ENCODE measurements around the gene PLA2G4A. TPM values are rescaled to one million over a fixed set of nuclear protein-coding genes. Genes with fewer than 3 reads are reported as not detected.

Gene PLA2G4A
- total RNA-seq, 2 experiments from 2014 or later, result not detected

DNA sequence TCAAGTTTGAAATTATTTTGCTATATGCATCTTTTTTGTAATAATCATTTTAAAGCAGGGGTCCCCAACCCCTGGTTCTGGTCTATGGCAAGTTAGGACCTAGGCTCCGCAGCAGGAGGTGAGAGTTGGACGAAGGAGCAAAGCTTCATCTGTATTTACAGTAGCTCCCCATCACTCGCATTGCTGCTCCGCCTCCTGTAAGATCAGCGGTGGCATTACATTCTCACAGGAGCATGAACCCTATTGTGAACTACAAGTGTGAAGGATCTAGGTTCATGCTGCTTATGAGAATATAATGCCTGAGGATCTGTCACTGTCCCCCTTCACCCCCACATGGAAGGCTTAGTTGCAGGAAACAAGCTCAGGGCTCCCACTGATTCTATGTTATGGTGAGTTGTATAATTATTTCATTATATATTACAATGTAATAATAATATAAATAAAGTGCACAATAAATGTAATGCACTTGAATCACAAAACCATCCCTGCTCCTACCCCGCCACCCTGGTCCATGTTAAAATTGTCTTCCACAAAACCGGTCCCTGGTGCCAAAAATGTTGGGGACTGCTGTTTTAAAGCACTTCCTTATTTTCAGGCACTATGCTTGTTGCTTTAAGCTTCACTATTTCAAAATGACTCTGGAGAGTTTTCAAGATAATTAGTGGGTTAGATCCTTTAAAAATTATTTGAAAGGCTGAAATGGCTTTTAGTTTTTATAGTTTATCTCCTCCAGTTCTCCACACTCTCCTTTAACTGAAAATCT lies 74.8 kb downstream of the PLA2G4A start:
- ATAC-seq (ENCODE audit: poor library complexity) (no peak), DNase-seq (no peak)
- TF ChIP-seq, protein P1, sequence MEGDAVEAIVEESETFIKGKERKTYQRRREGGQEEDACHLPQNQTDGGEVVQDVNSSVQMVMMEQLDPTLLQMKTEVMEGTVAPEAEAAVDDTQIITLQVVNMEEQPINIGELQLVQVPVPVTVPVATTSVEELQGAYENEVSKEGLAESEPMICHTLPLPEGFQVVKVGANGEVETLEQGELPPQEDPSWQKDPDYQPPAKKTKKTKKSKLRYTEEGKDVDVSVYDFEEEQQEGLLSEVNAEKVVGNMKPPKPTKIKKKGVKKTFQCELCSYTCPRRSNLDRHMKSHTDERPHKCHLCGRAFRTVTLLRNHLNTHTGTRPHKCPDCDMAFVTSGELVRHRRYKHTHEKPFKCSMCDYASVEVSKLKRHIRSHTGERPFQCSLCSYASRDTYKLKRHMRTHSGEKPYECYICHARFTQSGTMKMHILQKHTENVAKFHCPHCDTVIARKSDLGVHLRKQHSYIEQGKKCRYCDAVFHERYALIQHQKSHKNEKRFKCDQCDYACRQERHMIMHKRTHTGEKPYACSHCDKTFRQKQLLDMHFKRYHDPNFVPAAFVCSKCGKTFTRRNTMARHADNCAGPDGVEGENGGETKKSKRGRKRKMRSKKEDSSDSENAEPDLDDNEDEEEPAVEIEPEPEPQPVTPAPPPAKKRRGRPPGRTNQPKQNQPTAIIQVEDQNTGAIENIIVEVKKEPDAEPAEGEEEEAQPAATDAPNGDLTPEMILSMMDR (IDR thresholded peaks at IDR 0.05), result no peak
- Histone ChIP-seq H3K27ac (ENCODE audit: low read depth in 1 of 2, low read length in 2 of 2) (no peak overlapping the region), H3K4me3 (ENCODE audit: low read length) (no peak overlapping the region), H3K4me1 (ENCODE audit: insufficient read depth, low read length) (no peaks in the 10 kb centered on the region), H3K27me3 (ENCODE audit: control insufficient read depth in 1 of 2, insufficient read depth in 2 of 2, low read length in 2 of 2) (no peaks in the 10 kb centered on the region), H3K36me3 (ENCODE audit: insufficient read depth, low read length) (no peaks in the 10 kb centered on the region), H3K9me3 (ENCODE audit: control insufficient read depth in 1 of 2, insufficient read depth in 1 of 2, low read length in 2 of 2) (no peaks in the 10 kb centered on the region)
- H3K9me3 Mint-ChIP-seq, result no peaks in the 10 kb centered on the region
- CTCF ChIA-PET, result no interaction called here
- no peaks in the 10 kb centered on the region for H3K4me1 Mint-ChIP-seq (ENCODE audit: low read depth)
- no peak overlapping the region for H3K4me3 Mint-ChIP-seq
- H3K27me3 Mint-ChIP-seq, result no peaks in the 10 kb centered on the region
- POLR2A ChIA-PET, result no interaction called here
- no peaks in the 10 kb centered on the region for H3K36me3 Mint-ChIP-seq (ENCODE audit: low read depth)
- H3K27ac Mint-ChIP-seq, result no peak overlapping the region
- intact Hi-C loops (cut with DNase I, micrococcal nuclease), result no loop called here

DNA sequence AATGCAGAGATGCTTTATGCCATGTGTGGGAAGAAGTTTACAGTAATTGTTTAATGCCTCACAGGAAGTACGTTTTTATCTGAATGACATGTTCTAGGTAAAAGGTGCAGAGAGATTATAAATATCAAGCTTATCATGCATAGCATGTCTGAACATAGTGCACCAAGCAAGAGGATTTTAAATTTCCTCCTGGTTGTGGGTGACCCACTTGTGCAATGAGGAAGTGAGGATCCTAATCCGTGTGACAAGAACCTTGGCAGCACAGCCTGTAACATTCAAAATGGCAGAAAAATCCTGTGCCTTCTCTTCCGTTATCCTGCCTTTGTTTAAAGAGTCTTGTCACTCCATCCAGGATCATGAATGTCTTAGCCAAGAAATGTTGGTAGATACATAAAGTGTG lies 75.6 kb downstream of the PLA2G4A start:
- Histone ChIP-seq H3K4me1 (ENCODE audit: insufficient read depth, low read length) (no peaks in the 10 kb centered on the region), H3K27ac (ENCODE audit: low read depth in 1 of 2, low read length in 2 of 2) (no peak overlapping the region), H3K9me3 (ENCODE audit: control insufficient read depth in 1 of 2, insufficient read depth in 1 of 2, low read length in 2 of 2) (no peaks in the 10 kb centered on the region), H3K4me3 (ENCODE audit: low read length) (no peak overlapping the region), H3K27me3 (ENCODE audit: control insufficient read depth in 1 of 2, insufficient read depth in 2 of 2, low read length in 2 of 2) (no peaks in the 10 kb centered on the region), H3K36me3 (ENCODE audit: insufficient read depth, low read length) (no peaks in the 10 kb centered on the region)
- H3K36me3 Mint-ChIP-seq (ENCODE audit: low read depth), result no peaks in the 10 kb centered on the region
- no peaks in the 10 kb centered on the region for H3K4me1 Mint-ChIP-seq (ENCODE audit: low read depth)
- no peak overlapping the region for H3K27ac Mint-ChIP-seq
- CTCF ChIA-PET, result no interaction called here
- H3K9me3 Mint-ChIP-seq, result no peaks in the 10 kb centered on the region
- intact Hi-C loops (cut with DNase I, micrococcal nuclease), result no loop called here
- no peak for ATAC-seq (ENCODE audit: poor library complexity)
- POLR2A ChIA-PET, result no interaction called here
- no peaks in the 10 kb centered on the region for H3K27me3 Mint-ChIP-seq
- TF ChIP-seq, protein P1 (IDR thresholded peaks at IDR 0.05), result no peak
- DNase-seq, result no peak
- H3K4me3 Mint-ChIP-seq, result no peak overlapping the region

DNA sequence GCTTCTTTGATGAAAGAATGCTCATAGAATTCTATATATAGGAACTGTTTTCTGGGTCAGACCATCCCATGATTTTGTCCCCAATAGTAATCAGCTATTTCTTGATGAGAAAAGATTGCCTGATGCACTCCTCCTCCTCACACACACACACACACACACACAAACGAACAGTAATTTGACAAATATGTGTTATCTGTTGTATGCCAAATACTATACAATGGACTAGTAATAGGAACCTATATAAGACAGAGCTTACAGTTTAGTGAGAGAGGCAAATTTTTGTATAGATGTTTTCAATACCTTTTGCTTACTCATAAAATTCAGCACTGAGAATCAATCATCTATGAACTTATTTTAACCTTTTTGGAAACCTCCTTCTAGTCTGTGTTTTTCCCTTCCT lies 76.8 kb downstream of the PLA2G4A start:
- DNase-seq (no peak), ATAC-seq (ENCODE audit: poor library complexity) (no peak)
- H3K27me3 Mint-ChIP-seq, result no peaks in the 10 kb centered on the region
- no peaks in the 10 kb centered on the region for H3K4me1 Mint-ChIP-seq (ENCODE audit: low read depth)
- no peaks in the 10 kb centered on the region for H3K9me3 ChIP-seq (ENCODE audit: control insufficient read depth in 1 of 2, insufficient read depth in 1 of 2, low read length in 2 of 2)
- no peaks in the 10 kb centered on the region for H3K4me1 ChIP-seq (ENCODE audit: insufficient read depth, low read length)
- ChIA-PET POLR2A (no interaction called here), CTCF (no interaction called here)
- no peaks in the 10 kb centered on the region for H3K9me3 Mint-ChIP-seq
- no peak overlapping the region for H3K4me3 Mint-ChIP-seq
- intact Hi-C loops (cut with DNase I, micrococcal nuclease), result no loop called here
- no peaks in the 10 kb centered on the region for H3K36me3 ChIP-seq (ENCODE audit: insufficient read depth, low read length)
- H3K27ac Mint-ChIP-seq, result no peak overlapping the region
- H3K27ac ChIP-seq (ENCODE audit: low read depth in 1 of 2, low read length in 2 of 2), result no peak overlapping the region
- H3K36me3 Mint-ChIP-seq (ENCODE audit: low read depth), result no peaks in the 10 kb centered on the region
- TF ChIP-seq, protein P1 (IDR thresholded peaks at IDR 0.05), result no peak
- no peaks in the 10 kb centered on the region for H3K27me3 ChIP-seq (ENCODE audit: control insufficient read depth in 1 of 2, insufficient read depth in 2 of 2, low read length in 2 of 2)
- no peak overlapping the region for H3K4me3 ChIP-seq (ENCODE audit: low read length)

Data from CD4-positive, alpha-beta T cell (primary cell).